Heart right ventricle (tissue), 16 donors: ENCODE measurements around the gene IL23R. TPM values are rescaled to one million over a fixed set of nuclear protein-coding genes. Genes with fewer than 3 reads are reported as not detected.

Source experiments
- ATAC-seq, 8 donors: fragments of 200-7000 bp; cut with Tn5 transposase; one replicate each; pipeline ENCODE4 v1.9.1; 2020; ENCODE audit warnings: mild to moderate bottlenecking in 8 of 8, moderate library complexity in 8 of 8, moderate number of reproducible peaks in 1 of 8
- DNase-seq, 2 donors: peaks; one replicate each; pipeline ENCODE4 v3.0.0-alpha.2; 2020
- H3K27ac ChIP-seq, 10 donors: fragments of 200-600 bp; sonication (generic) in 2 of 10; one replicate each; pipeline versions ENCODE4 v1.5.0 to v1.8.0; 2020 to 2022; ENCODE audit warnings: mild to moderate bottlenecking in 3 of 10
- H3K27me3 ChIP-seq, 7 donors: fragments of 200-600 bp; one replicate each; pipeline ENCODE4 v1.8.0; 2021 to 2022; ENCODE audit warnings: mild to moderate bottlenecking in 2 of 7
- H3K36me3 ChIP-seq, 9 donors: fragments of 200-600 bp; sonication (generic) in 1 of 9; one replicate each; pipeline versions ENCODE4 v1.5.0 to v1.8.0; 2020 to 2022; ENCODE audit warnings: mild to moderate bottlenecking in 2 of 9
- H3K4me1 ChIP-seq, 9 donors: fragments of 200-600 bp; sonication (generic) in 1 of 9; one replicate each; pipeline versions ENCODE4 v1.5.0 to v1.8.0; 2020 to 2022; ENCODE audit warnings: mild to moderate bottlenecking in 4 of 9
- H3K4me3 ChIP-seq, 10 donors: fragments of 200-600 bp; sonication (generic) in 2 of 10; one replicate each; pipeline versions ENCODE4 v1.5.0 to v1.8.0; 2020 to 2022; ENCODE audit warnings: mild to moderate bottlenecking in 7 of 10, moderate library complexity in 2 of 10
- H3K9me3 ChIP-seq, 11 donors: fragments of 200-600 bp in 10 of 11; sonication (generic) in 2 of 11; one replicate each; pipeline versions ENCODE4 v1.5.0 to v1.8.0; 2013 to 2022; ENCODE audit warnings: mild to moderate bottlenecking in 2 of 11, control low read depth in 1 of 11, moderate library complexity in 1 of 11
- CTCF ChIP-seq, 9 donors: fragments of 200-600 bp; sonication (generic) in 2 of 9; IDR thresholded peaks; one replicate each; pipeline versions ENCODE4 v1.5.0 to v1.8.0; 2021 to 2022; ENCODE audit warnings: antibody characterized with exemption in 9 of 9, mild to moderate bottlenecking in 5 of 9, moderate library complexity in 1 of 9
- WGBS, 2 donors: extraction: QIAGEN DNeasy Blood & Tissue Kit; methylation state at CpG; one replicate each; pipeline ENCODE4 v1.1.7; 2013; ENCODE audit warnings: inconsistent platforms in 1 of 2; 5-methylcytosine and 5-hydroxymethylcytosine counted together
- intact Hi-C, 10 donors: fragments of 100-400 bp; cut with DNase I; formaldehyde crosslinking; loops; one replicate each; pipeline versions ENCODE4 v1.11.1 to v1.14.2; 2022
- polyA plus RNA-seq, 2 donors: library from polyadenylated mRNA; stranded (reverse); fragments of 200-250 nt; gene quantifications; one replicate each; pipeline ENCODE4 v1.2.3, GENCODE V29; 2013
- total RNA-seq, 10 donors: library from RNA; stranded (reverse); fragmentation: NEBNext Ultra II Directional in 3 of 10; extraction: Animal tissue kit (Norgen Biotek cat#: 25700) in 3 of 10; gene quantifications; one replicate each; pipeline versions ENCODE4 v1.2.1 to v1.2.4, GENCODE V29; 2021 to 2023
- donor health status: Arrhythmogenic right ventricular cardiomyopathy.
- donor health status: ischemic (EF 13 %, LVEDD 7.1; RV severe dilation, severe dysfunction).
- donor health status: healthy with polysubstance abuse.
- donor health status: DM: no; HTN: yes; CAD: no.
- donor health status: DM: no; HTN: no; CAD: no.
- donor health status: ischemic (EF 25% LVEDD 6.9; RV normal size, moderate dysfunction).
- donor health status: ischemic (EF 25% LVEDD 5.7; RV mildly dilated, moderate dysfunction).
- donor health status: healthy.
- donor health status: DM: yes; HTN: yes; CAD: no.
- donor health status: Ischemic cardiomyopathy.
- donor health status: ischemic (EF 35%, LVEDD 5.7; RV mildly dilated, moderate dysfunction).
- donor health status: nonischemic (EF 11% LVEDD 7.7; RV severe dilation, severe dysfunction).
- donor health status: DM: yes; HTN: yes; CAD: no.
- donor health status: PGD.
- donor health status: ischemic (EF 29% LVEDD 5.4; RV normal size, mild dysfunction).
- donor health status: nonischemic (EF 23%, LVEDD 6.1; RV moderate dilation, normal function).

The IL23R gene
- total and polyA plus RNA-seq, 12 donors, result not detected

DNA sequence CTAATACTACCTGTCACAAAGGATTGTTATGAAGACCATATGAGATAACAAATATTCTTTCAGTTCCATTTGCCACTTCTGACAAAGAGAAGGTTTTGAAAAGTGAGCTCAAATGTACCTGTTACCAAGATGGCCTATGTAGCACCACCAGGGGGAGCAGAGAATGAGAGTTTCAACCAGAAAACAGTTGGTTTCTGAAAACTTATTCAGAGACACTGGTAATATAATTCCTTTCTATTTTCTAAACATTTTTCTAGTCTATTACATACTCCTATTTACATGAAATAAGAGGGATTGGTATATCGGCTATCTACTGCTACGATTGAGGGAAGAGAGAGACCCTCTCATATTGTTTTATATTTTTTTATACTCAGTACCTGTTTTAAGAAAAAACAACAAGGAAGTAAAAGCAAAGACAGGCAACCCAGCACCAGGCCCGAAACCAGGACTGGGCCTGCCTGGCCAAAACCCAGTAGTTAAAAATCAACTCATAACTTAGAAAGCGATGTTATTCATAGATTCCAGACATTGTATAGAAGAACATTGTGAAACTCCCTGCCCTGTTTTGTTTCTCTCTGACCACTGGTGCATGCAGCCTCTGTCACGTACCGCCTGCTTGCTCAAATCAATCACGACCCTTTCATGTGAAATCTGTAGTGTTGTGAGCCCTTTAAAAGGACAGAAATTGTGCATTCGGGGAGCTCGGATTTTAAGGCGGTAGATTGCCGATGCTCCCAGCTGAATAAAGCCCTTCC, 48.3 kb downstream of the IL23R start:
- Histone ChIP-seq H3K4me1 (peaks cover 0 to 7% (median 0%) of the 10 kb centered on the region in 9 donors), H3K9me3 (no peaks in the 10 kb centered on the region), H3K36me3 (no peaks in the 10 kb centered on the region), H3K27me3 (no peaks in the 10 kb centered on the region), H3K4me3 (no peak overlapping the region), H3K27ac (no peak overlapping the region)
- intact Hi-C loops, result loop anchor here in 6 of 10 donors (5.0 to 10.0 kb wide), 4 partner anchors 70 to 452 kb away; no protein-coding TSS in a partner anchor
- WGBS, 2 donors, result 86 to 92% methylated on average over 11 of the region's 11 CpGs
- ATAC-seq, result no peak
- TF ChIP-seq CTCF (IDR thresholded peaks at IDR 0.05), result peak in 8 of 9 donors; percentile 6 to 56 (median 48)
- no peak for DNase-seq

- TF ChIP-seq CTCF (IDR thresholded peaks at IDR 0.05), result no peak
- ATAC-seq (no peak), DNase-seq (no peak)
- Histone ChIP-seq H3K4me1 (peaks cover 0 to 7% (median 0%) of the 10 kb centered on the region in 9 donors), H3K9me3 (no peaks in the 10 kb centered on the region), H3K27ac (no peak overlapping the region), H3K4me3 (no peak overlapping the region), H3K36me3 (no peaks in the 10 kb centered on the region), H3K27me3 (peaks cover 0 to 4% (median 0%) of the 10 kb centered on the region in 7 donors)
- WGBS, 2 donors, result 91 to 98% methylated on average over 1 of the region's 1 CpG
- intact Hi-C loops, result loop anchor here in 4 of 10 donors (10.0 kb wide), 2 partner anchors 72 to 452 kb away; no protein-coding TSS in a partner anchor
Measured at GRCh38 chr1:67216401-67216800, 50.1 kb downstream of the IL23R start.

- Histone ChIP-seq H3K27me3 (peaks cover 0 to 7% (median 0%) of the 10 kb centered on the region in 7 donors), H3K4me3 (no peak overlapping the region), H3K27ac (no peak overlapping the region), H3K9me3 (no peaks in the 10 kb centered on the region), H3K4me1 (peaks cover 0 to 4% (median 0%) of the 10 kb centered on the region in 9 donors), H3K36me3 (no peaks in the 10 kb centered on the region)
- intact Hi-C loops, result loop anchor here in 4 of 10 donors (10.0 kb wide), 2 partner anchors 73 to 453 kb away; no protein-coding TSS in a partner anchor
- WGBS, 2 donors, result 15 to 19% methylated on average over 1 of the region's 1 CpG
- ATAC-seq (peak in 1 of 8 donors; percentile 33), DNase-seq (no peak)
- no peak for TF ChIP-seq CTCF (IDR thresholded peaks at IDR 0.05)
Measured at GRCh38 chr1:67217417-67217816, 51.2 kb downstream of the IL23R start.

- Histone ChIP-seq H3K4me1 (peaks cover 0 to 4% (median 0%) of the 10 kb centered on the region in 9 donors), H3K36me3 (no peaks in the 10 kb centered on the region), H3K27ac (no peak overlapping the region), H3K4me3 (no peak overlapping the region), H3K27me3 (peaks cover 0 to 7% (median 0%) of the 10 kb centered on the region in 7 donors), H3K9me3 (no peaks in the 10 kb centered on the region)
- DNase-seq (no peak), ATAC-seq (no peak)
- intact Hi-C loops, result loop anchor here in 4 of 10 donors (10.0 kb wide), 2 partner anchors 73 to 453 kb away; no protein-coding TSS in a partner anchor
- WGBS, 2 donors, result 60 to 76% methylated on average over 1 of the region's 1 CpG
- no peak for TF ChIP-seq CTCF (IDR thresholded peaks at IDR 0.05)
Measured at GRCh38 chr1:67217938-67218337, 51.7 kb downstream of the IL23R start.
